Measurements from ENCODE around the gene DNAJC28.

DNA sequence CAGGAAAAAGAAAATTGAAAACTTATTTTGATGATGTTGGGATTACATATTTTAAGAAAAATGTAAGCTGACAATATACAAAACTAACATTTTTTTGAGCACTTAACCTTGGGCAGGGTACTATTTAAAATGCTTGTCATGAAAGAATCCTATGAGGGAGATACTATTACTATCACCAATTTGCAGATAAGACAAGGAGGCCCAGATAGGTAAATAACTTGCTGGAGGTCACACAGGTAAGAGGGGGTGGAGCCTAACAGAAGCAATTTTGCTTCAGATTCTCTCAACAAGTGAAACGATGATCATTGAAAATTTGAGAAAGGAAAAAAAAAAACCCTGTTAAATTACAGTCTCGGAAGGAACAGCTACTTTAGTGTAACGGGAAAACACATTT lies 49.2 kb upstream of the DNAJC28 start:
- TF ChIP-seq POLR2AphosphoS5 (IDR thresholded peaks at IDR 0.05; ENCODE audit: borderline replicate concordance, low read depth, low read length) (no peak), EZH2 (IDR thresholded peaks at IDR 0.05) (no peak), FOXP2 (optimal IDR thresholded peaks at IDR 0.05; ENCODE audit: control extremely low read depth, extremely low read length, insufficient read depth) (no peak)

All from SK-N-MC (cell line).